ENCODE data around the gene DSTN. TPM values are rescaled to one million over a fixed set of nuclear protein-coding genes. Genes with fewer than 3 reads are reported as not detected.

Gene DSTN
- total RNA-seq, 1 experiment from 2014 or later = 202 TPM

- no peak overlapping the region for H3K4me2 ChIP-seq (ENCODE audit: low read length)
- peaks cover 98% of the 10 kb centered on the region for H3K79me2 ChIP-seq (ENCODE audit: insufficient read depth, low read length)
- no peak for DNase-seq (ENCODE audit: low read depth, low spot score)
- RAD21 ChIA-PET (ENCODE audit: low non-redundant PET in 1 of 2, low total read pairs in 2 of 2, uncharacterized antibody in 2 of 2, unreplicated experiment in 2 of 2) = interaction anchor here in 1 of 2 experiments (0.6 kb wide), 1 partner anchor 330 kb away, joined by 4 read pairs; no protein-coding TSS in a partner anchor
- H3K4me3 ChIP-seq (replicated peaks in 1 of 2; ENCODE audit: low read depth in 1 of 2, low read length in 2 of 2) = no peak overlapping the region
- H2AFZ ChIP-seq (ENCODE audit: low read depth, low read length, poor library complexity, severe bottlenecking) = no peak overlapping the region
- no peaks in the 10 kb centered on the region for H3K27me3 ChIP-seq (ENCODE audit: insufficient read depth, low read length)
- CTCF ChIA-PET = no interaction called here
- H3K9me3 ChIP-seq (ENCODE audit: control insufficient read depth in 1 of 2, insufficient read depth in 1 of 2, low read depth in 1 of 2, low read length in 2 of 2) = no peaks in the 10 kb centered on the region
- H4K20me1 ChIP-seq (ENCODE audit: insufficient read depth) = 0 out of 2 replicates have a peak, but pooled peaks cover 4% of the 10 kb centered on the region
- intact Hi-C loops (cut with micrococcal nuclease) = no loop called here
- H3K27ac ChIP-seq (ENCODE audit: low read depth, low read length) = no peak overlapping the region
- TF ChIP-seq CTCF (IDR thresholded peaks at IDR 0.05 in 2 of 3, conservative IDR thresholded peaks at IDR 0.05 in 1 of 3; ENCODE audit: borderline replicate concordance in 1 of 3, insufficient read depth in 1 of 3, low read depth in 2 of 3, low read length in 2 of 3) = no peak
- no peak for TF ChIP-seq SRF (IDR thresholded peaks at IDR 0.05; ENCODE audit: low read depth)
- no peak for TF ChIP-seq CEBPB (IDR thresholded peaks at IDR 0.05; ENCODE audit: low read depth)
- no peak for TF ChIP-seq ZFX (IDR thresholded peaks at IDR 0.05)
- no peak for TF ChIP-seq POLR2A (IDR thresholded peaks at IDR 0.05; ENCODE audit: borderline replicate concordance, extremely low read depth, insufficient read depth, insufficient read length)
- no peak for ATAC-seq
- H3K4me1 ChIP-seq (ENCODE audit: control insufficient read depth in 1 of 2, insufficient read depth in 2 of 2, low read length in 2 of 2) = peaks cover 0 to 13% of the 10 kb centered on the region in 2 experiments; a peak in 2 of 4 replicates
- BruUV-seq (replicated peaks) = no TSS peak
- no peak overlapping the region for H3K9ac ChIP-seq (ENCODE audit: low read length)
- POLR2A ChIA-PET = no interaction called here
- H3K9me2 ChIP-seq (ENCODE audit: insufficient read depth) = no peaks in the 10 kb centered on the region
- no peaks in the 10 kb centered on the region for H3K36me3 ChIP-seq (ENCODE audit: control insufficient read depth in 1 of 2, insufficient read depth in 2 of 2, low read length in 2 of 2)
Measured at GRCh38 chr20:17587148-17587547, 17.3 kb downstream of the DSTN start.

- Histone ChIP-seq H3K9ac (ENCODE audit: low read length) (no peak overlapping the region), H3K79me2 (ENCODE audit: insufficient read depth, low read length) (peaks cover 98% of the 10 kb centered on the region), H2AFZ (ENCODE audit: low read depth, low read length, poor library complexity, severe bottlenecking) (no peak overlapping the region), H3K36me3 (ENCODE audit: control insufficient read depth in 1 of 2, insufficient read depth in 2 of 2, low read length in 2 of 2) (no peaks in the 10 kb centered on the region), H3K27ac (ENCODE audit: low read depth, low read length) (no peak overlapping the region), H3K9me2 (ENCODE audit: insufficient read depth) (no peaks in the 10 kb centered on the region), H3K4me1 (ENCODE audit: control insufficient read depth in 1 of 2, insufficient read depth in 2 of 2, low read length in 2 of 2) (peaks cover 0 to 9% of the 10 kb centered on the region in 2 experiments; a peak in 2 of 4 replicates), H4K20me1 (ENCODE audit: insufficient read depth) (peaks cover 7% of the 10 kb centered on the region; the same call in 1 of the 2 replicates), H3K4me2 (ENCODE audit: low read length) (no peak overlapping the region), H3K27me3 (ENCODE audit: insufficient read depth, low read length) (no peaks in the 10 kb centered on the region), H3K9me3 (ENCODE audit: control insufficient read depth in 1 of 2, insufficient read depth in 1 of 2, low read depth in 1 of 2, low read length in 2 of 2) (no peaks in the 10 kb centered on the region), H3K4me3 (replicated peaks in 1 of 2; ENCODE audit: low read depth in 1 of 2, low read length in 2 of 2) (no peak overlapping the region)
- DNase-seq (ENCODE audit: low read depth, low spot score) = no peak
- intact Hi-C loops (cut with micrococcal nuclease) = no loop called here
- ATAC-seq = no peak
- RAD21 ChIA-PET (ENCODE audit: low non-redundant PET in 1 of 2, low total read pairs in 2 of 2, uncharacterized antibody in 2 of 2, unreplicated experiment in 2 of 2) = no interaction called here
- no TSS peak for BruUV-seq (replicated peaks)
- POLR2A ChIA-PET = no interaction called here
- no peak for TF ChIP-seq JUND (IDR thresholded peaks at IDR 0.05)
- CTCF ChIA-PET = no interaction called here
Measured at GRCh38 chr20:17587824-17588223, 17.9 kb downstream of the DSTN start.
